ENCODE measurements around the gene EGF.

The EGF gene

GRCh38 chr4:109966891-109967481, 54.3 kb downstream of the EGF start:
- no peak for DNase-seq

GRCh38 chr4:109967798-109968520, 55.3 kb downstream of the EGF start:
- no peak for DNase-seq

GRCh38 chr4:109969087-109969486, 56.4 kb downstream of the EGF start:
- no peak for DNase-seq

GRCh38 chr4:109969919-109970318, 57.2 kb downstream of the EGF start:
- DNase-seq = no peak

- DNase-seq = no peak
These were observed 60.3 kb downstream of the EGF start for GRCh38 chr4:109972786-109973528.

- DNase-seq = no peak
These were observed 60.8 kb downstream of the EGF start for GRCh38 chr4:109973529-109973905.

- DNase-seq = no peak
These were observed 63.5 kb downstream of the EGF start for GRCh38 chr4:109976189-109976588.

- DNase-seq = no peak
These were observed 65.3 kb downstream of the EGF start for GRCh38 chr4:109977854-109978501.

- DNase-seq = no peak
These were observed 66.2 kb downstream of the EGF start for GRCh38 chr4:109978704-109979454.

GRCh38 chr4:109979920-109980717, 67.4 kb downstream of the EGF start:
- no peak for DNase-seq

GRCh38 chr4:109981936-109982335, 69.3 kb downstream of the EGF start:
- no peak for DNase-seq

GRCh38 chr4:109982521-109982920, 69.8 kb downstream of the EGF start:
- no peak for DNase-seq

GRCh38 chr4:109985993-109986974, 73.6 kb downstream of the EGF start:
- no peak for DNase-seq

GRCh38 chr4:109989044-109989443, 76.4 kb downstream of the EGF start:
- DNase-seq = no peak

GRCh38 chr4:109989618-109990017, 76.9 kb downstream of the EGF start:
- DNase-seq = no peak

- no peak for DNase-seq
These were observed 77.9 kb downstream of the EGF start for GRCh38 chr4:109990261-109991257.

GRCh38 chr4:109993116-109993515, 80.4 kb downstream of the EGF start:
- no peak for DNase-seq

GRCh38 chr4:109994415-109994827, 81.7 kb downstream of the EGF start:
- DNase-seq = no peak

- DNase-seq = no peak
These were observed 83.8 kb downstream of the EGF start for GRCh38 chr4:109996526-109996925.

All from left hindlimb (tissue), 1 donor.